ENCODE measurements around the gene PIK3C2G.

The PIK3C2G gene

DNA sequence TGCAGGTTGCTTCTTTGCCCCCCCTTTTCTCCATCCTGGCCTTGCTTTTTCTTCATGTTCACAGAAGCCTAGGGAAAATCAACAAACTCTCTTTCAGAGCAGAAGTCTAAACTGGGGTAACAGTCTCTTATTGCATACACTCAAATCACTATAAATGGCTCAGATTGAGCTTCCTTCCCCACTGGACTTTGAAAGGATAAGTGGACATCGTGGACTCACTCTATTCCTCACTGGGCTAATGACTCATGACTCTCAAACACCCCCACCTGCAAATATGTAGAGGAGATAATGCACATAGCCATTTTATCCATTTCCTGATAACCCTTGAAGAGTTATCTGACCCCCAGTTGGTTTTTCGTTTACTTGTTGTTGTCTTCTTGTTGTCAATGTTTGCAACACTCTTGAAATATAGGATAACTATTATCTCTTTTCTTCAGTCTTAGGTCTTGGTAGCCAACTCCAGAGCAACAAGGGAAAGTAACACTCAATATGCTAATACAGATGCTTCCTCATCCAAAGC, 221.3 kb downstream of the PIK3C2G start:
- H3K79me2 ChIP-seq (ENCODE audit: control insufficient read depth, insufficient read depth, low read length, poor library complexity), result no peaks in the 10 kb centered on the region
- H3K23ac ChIP-seq (ENCODE audit: low read length), result no peak overlapping the region
- DNase-seq, result no peak
- H3K4ac ChIP-seq (ENCODE audit: low read depth, low read length), result no peak overlapping the region
- H2BK12ac ChIP-seq (ENCODE audit: low read length), result no peak overlapping the region
- no peak overlapping the region for H3K9ac ChIP-seq (ENCODE audit: low read length)
- WGBS (ENCODE audit: extremely low coverage, insufficient coverage, insufficient read length), result no CpG with 5 or more reads among the region's 2 CpGs
- no peak overlapping the region for H3K18ac ChIP-seq (ENCODE audit: low read length)
- H3K27me3 ChIP-seq (ENCODE audit: insufficient read depth, low read length), result no peaks in the 10 kb centered on the region
- H3K14ac ChIP-seq (ENCODE audit: low read length), result no peak overlapping the region
- H4K12ac ChIP-seq (ENCODE audit: low read depth, low read length), result no peak overlapping the region
- no peaks in the 10 kb centered on the region for H3K4me1 ChIP-seq (ENCODE audit: control insufficient read depth in 1 of 2, insufficient read depth in 2 of 2, low read length in 2 of 2)
- no peak overlapping the region for H2AK5ac ChIP-seq (ENCODE audit: low read length)
- H2AFZ ChIP-seq (ENCODE audit: insufficient read depth, low read length, poor library complexity), result no peak overlapping the region
- no peak overlapping the region for H3K4me3 ChIP-seq (ENCODE audit: low read depth, low read length)
- H2BK5ac ChIP-seq (ENCODE audit: low read depth, low read length, poor library complexity), result no peak overlapping the region
- H4K91ac ChIP-seq (ENCODE audit: low read depth, low read length), result no peak overlapping the region
- H3K79me1 ChIP-seq (ENCODE audit: low read length), result no peaks in the 10 kb centered on the region
- no peak overlapping the region for H4K8ac ChIP-seq (ENCODE audit: low read depth, low read length)
- H2BK120ac ChIP-seq (ENCODE audit: insufficient read depth, low read length, poor library complexity), result no peak overlapping the region
- no peak overlapping the region for H3K27ac ChIP-seq (ENCODE audit: low read depth, low read length)
- H3K4me2 ChIP-seq (ENCODE audit: low read length), result no peak overlapping the region
- no peaks in the 10 kb centered on the region for H3K36me3 ChIP-seq (ENCODE audit: control insufficient read depth in 1 of 2, insufficient read depth in 2 of 2, low read length in 2 of 2)
- no peaks in the 10 kb centered on the region for H3K9me3 ChIP-seq (ENCODE audit: insufficient read depth, low read depth, low read length)

DNA sequence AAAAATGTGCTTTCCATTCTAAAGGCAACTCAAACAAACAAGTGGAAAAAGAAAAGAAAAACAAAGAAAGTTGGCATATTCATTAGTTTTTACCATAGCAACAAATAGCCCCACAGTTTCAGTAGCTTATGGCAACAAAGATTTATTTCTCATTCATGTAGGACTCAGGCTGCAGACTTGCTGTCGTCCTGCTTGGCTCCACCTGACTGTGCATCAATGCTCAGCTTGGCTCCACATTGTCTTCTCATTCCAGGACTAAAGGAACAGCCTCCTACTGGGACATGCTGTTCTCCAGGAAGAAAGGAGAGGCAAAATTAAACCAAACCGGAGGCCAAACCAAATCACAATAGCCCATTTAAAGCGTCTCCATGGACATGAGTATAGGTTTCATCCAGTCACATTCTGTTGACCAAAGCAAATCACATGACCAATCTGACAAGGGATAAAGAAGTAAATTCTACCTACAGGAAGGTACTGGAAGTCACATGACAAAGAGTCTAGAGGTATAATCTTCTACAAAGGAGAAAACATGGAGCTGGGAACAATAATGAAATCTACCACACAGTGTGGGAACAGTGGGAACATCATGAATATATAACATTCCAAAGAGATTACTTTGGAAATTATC, 222.5 kb downstream of the PIK3C2G start:
- H3K9me3 ChIP-seq (ENCODE audit: insufficient read depth, low read depth, low read length), result no peaks in the 10 kb centered on the region
- no peak overlapping the region for H3K14ac ChIP-seq (ENCODE audit: low read length)
- no peak overlapping the region for H4K91ac ChIP-seq (ENCODE audit: low read depth, low read length)
- no peak overlapping the region for H3K9ac ChIP-seq (ENCODE audit: low read length)
- H3K27me3 ChIP-seq (ENCODE audit: insufficient read depth, low read length), result no peaks in the 10 kb centered on the region
- H2BK5ac ChIP-seq (ENCODE audit: low read depth, low read length, poor library complexity), result no peak overlapping the region
- DNase-seq, result no peak
- H4K12ac ChIP-seq (ENCODE audit: low read depth, low read length), result no peak overlapping the region
- no peak overlapping the region for H3K4ac ChIP-seq (ENCODE audit: low read depth, low read length)
- no CpG with 5 or more reads among the region's 3 CpGs for WGBS (ENCODE audit: extremely low coverage, insufficient coverage, insufficient read length)
- no peaks in the 10 kb centered on the region for H3K36me3 ChIP-seq (ENCODE audit: control insufficient read depth in 1 of 2, insufficient read depth in 2 of 2, low read length in 2 of 2)
- no peak overlapping the region for H2BK12ac ChIP-seq (ENCODE audit: low read length)
- H3K79me2 ChIP-seq (ENCODE audit: control insufficient read depth, insufficient read depth, low read length, poor library complexity), result no peaks in the 10 kb centered on the region
- no peaks in the 10 kb centered on the region for H3K79me1 ChIP-seq (ENCODE audit: low read length)
- no peak overlapping the region for H3K23ac ChIP-seq (ENCODE audit: low read length)
- no peaks in the 10 kb centered on the region for H3K4me1 ChIP-seq (ENCODE audit: control insufficient read depth in 1 of 2, insufficient read depth in 2 of 2, low read length in 2 of 2)
- H3K4me3 ChIP-seq (ENCODE audit: low read depth, low read length), result no peak overlapping the region
- H3K18ac ChIP-seq (ENCODE audit: low read length), result no peak overlapping the region
- no peak overlapping the region for H4K8ac ChIP-seq (ENCODE audit: low read depth, low read length)
- no peak overlapping the region for H3K27ac ChIP-seq (ENCODE audit: low read depth, low read length)
- H2AFZ ChIP-seq (ENCODE audit: insufficient read depth, low read length, poor library complexity), result no peak overlapping the region
- H2BK120ac ChIP-seq (ENCODE audit: insufficient read depth, low read length, poor library complexity), result no peak overlapping the region
- no peak overlapping the region for H3K4me2 ChIP-seq (ENCODE audit: low read length)
- H2AK5ac ChIP-seq (ENCODE audit: low read length), result no peak overlapping the region

DNA sequence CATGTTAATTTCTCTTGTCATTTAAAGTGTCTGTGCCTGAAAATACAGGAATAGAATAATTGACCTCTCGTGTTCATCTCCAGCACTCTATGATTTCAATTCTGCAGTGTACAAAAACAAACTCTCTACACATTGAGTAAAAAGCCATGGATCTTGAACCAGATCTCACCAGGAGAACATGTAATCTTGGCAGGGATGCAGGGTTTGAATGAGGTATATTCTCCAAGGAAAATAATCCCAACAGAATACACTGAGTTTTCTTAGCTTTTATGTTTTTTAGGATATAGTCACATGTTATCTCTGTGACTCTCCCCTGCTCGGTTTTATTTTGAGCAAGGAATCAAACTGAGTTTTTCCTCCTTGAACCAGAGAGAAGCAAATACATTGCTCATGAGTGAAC, 224.7 kb downstream of the PIK3C2G start:
- Histone ChIP-seq H2AFZ (ENCODE audit: insufficient read depth, low read length, poor library complexity) (no peak overlapping the region), H3K4me1 (ENCODE audit: control insufficient read depth in 1 of 2, insufficient read depth in 2 of 2, low read length in 2 of 2) (no peaks in the 10 kb centered on the region), H3K79me2 (ENCODE audit: control insufficient read depth, insufficient read depth, low read length, poor library complexity) (no peaks in the 10 kb centered on the region), H3K27ac (ENCODE audit: low read depth, low read length) (no peak overlapping the region), H3K4me3 (ENCODE audit: low read depth, low read length) (no peak overlapping the region), H3K79me1 (ENCODE audit: low read length) (no peaks in the 10 kb centered on the region), H4K91ac (ENCODE audit: low read depth, low read length) (no peak overlapping the region), H3K36me3 (ENCODE audit: control insufficient read depth in 1 of 2, insufficient read depth in 2 of 2, low read length in 2 of 2) (no peaks in the 10 kb centered on the region), H3K9me3 (ENCODE audit: insufficient read depth, low read depth, low read length) (no peaks in the 10 kb centered on the region), H4K8ac (ENCODE audit: low read depth, low read length) (no peak overlapping the region), H3K23ac (ENCODE audit: low read length) (no peak overlapping the region), H3K9ac (ENCODE audit: low read length) (no peak overlapping the region), H2BK5ac (ENCODE audit: low read depth, low read length, poor library complexity) (no peak overlapping the region), H2AK5ac (ENCODE audit: low read length) (no peak overlapping the region), H4K12ac (ENCODE audit: low read depth, low read length) (no peak overlapping the region), H3K4ac (ENCODE audit: low read depth, low read length) (no peak overlapping the region), H3K14ac (ENCODE audit: low read length) (no peak overlapping the region), H3K27me3 (ENCODE audit: insufficient read depth, low read length) (no peaks in the 10 kb centered on the region), H2BK120ac (ENCODE audit: insufficient read depth, low read length, poor library complexity) (no peak overlapping the region), H3K18ac (ENCODE audit: low read length) (no peak overlapping the region), H3K4me2 (ENCODE audit: low read length) (no peak overlapping the region), H2BK12ac (ENCODE audit: low read length) (no peak overlapping the region)
- WGBS (ENCODE audit: extremely low coverage, insufficient coverage, insufficient read length), result no CpG with 5 or more reads among the region's 2 CpGs
- no peak for DNase-seq

DNA sequence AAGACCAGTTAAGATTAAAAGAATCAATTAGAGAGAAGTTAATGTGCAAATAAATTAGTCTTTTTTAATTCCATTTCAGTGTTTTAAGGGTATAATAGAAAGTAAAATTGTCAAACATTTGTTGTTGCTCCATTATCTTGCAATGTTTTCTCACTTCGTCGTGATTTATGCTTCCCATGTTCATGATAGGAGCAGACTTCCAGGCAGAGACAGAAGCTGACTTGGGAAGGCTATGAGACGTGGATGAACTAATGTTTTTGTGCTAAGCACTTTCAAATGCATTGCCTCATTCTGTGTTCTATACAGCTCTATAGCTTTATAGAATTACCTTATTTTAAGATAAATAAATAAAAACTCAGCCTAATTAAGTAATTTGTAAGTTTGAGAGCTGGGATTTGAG, 226.2 kb downstream of the PIK3C2G start:
- no peaks in the 10 kb centered on the region for H3K9me3 ChIP-seq (ENCODE audit: insufficient read depth, low read depth, low read length)
- H3K9ac ChIP-seq (ENCODE audit: low read length), result no peak overlapping the region
- H3K4me3 ChIP-seq (ENCODE audit: low read depth, low read length), result no peak overlapping the region
- no peak overlapping the region for H3K4ac ChIP-seq (ENCODE audit: low read depth, low read length)
- no peaks in the 10 kb centered on the region for H3K79me2 ChIP-seq (ENCODE audit: control insufficient read depth, insufficient read depth, low read length, poor library complexity)
- H2BK12ac ChIP-seq (ENCODE audit: low read length), result no peak overlapping the region
- no peaks in the 10 kb centered on the region for H3K27me3 ChIP-seq (ENCODE audit: insufficient read depth, low read length)
- no peaks in the 10 kb centered on the region for H3K79me1 ChIP-seq (ENCODE audit: low read length)
- no peak overlapping the region for H2BK120ac ChIP-seq (ENCODE audit: insufficient read depth, low read length, poor library complexity)
- no peak overlapping the region for H3K23ac ChIP-seq (ENCODE audit: low read length)
- no peak for DNase-seq
- H4K8ac ChIP-seq (ENCODE audit: low read depth, low read length), result no peak overlapping the region
- H3K4me1 ChIP-seq (ENCODE audit: control insufficient read depth in 1 of 2, insufficient read depth in 2 of 2, low read length in 2 of 2), result no peaks in the 10 kb centered on the region
- no peak overlapping the region for H3K14ac ChIP-seq (ENCODE audit: low read length)
- no peak overlapping the region for H4K12ac ChIP-seq (ENCODE audit: low read depth, low read length)
- no peaks in the 10 kb centered on the region for H3K36me3 ChIP-seq (ENCODE audit: control insufficient read depth in 1 of 2, insufficient read depth in 2 of 2, low read length in 2 of 2)
- no peak overlapping the region for H3K4me2 ChIP-seq (ENCODE audit: low read length)
- no CpG with 5 or more reads among the region's 3 CpGs for WGBS (ENCODE audit: extremely low coverage, insufficient coverage, insufficient read length)
- no peak overlapping the region for H3K18ac ChIP-seq (ENCODE audit: low read length)
- no peak overlapping the region for H2AFZ ChIP-seq (ENCODE audit: insufficient read depth, low read length, poor library complexity)
- no peak overlapping the region for H3K27ac ChIP-seq (ENCODE audit: low read depth, low read length)
- H2BK5ac ChIP-seq (ENCODE audit: low read depth, low read length, poor library complexity), result no peak overlapping the region
- H2AK5ac ChIP-seq (ENCODE audit: low read length), result no peak overlapping the region
- no peak overlapping the region for H4K91ac ChIP-seq (ENCODE audit: low read depth, low read length)
